H1 (cell line): ENCODE data around the gene LAMP1. TPM values are rescaled to one million over a fixed set of nuclear protein-coding genes. Genes with fewer than 3 reads are reported as not detected.

Experiments used
- CTCF ChIA-PET: fragments of 300-600 bp; sonication (Branson Sonifier 250); formaldehyde crosslinking; loops from one replicate; lab custom pipeline; 2021; ENCODE audit not compliant: partially characterized antibody; lab: Charles Lee
- POLR2A ChIA-PET: fragments of 300-600 bp; sonication (Branson Sonifier 250); formaldehyde crosslinking; loops from one replicate; lab custom pipeline; 2021; ENCODE audit warnings: inconsistent platforms; ENCODE audit not compliant: partially characterized antibody; lab: Charles Lee
- DNase-seq, 2 experiments: peaks; one replicate each; pipeline versions ENCODE4 v3.0.0 to v3.0.0-alpha.2; 2010 to 2022; ENCODE audit warnings: low spot score in 2 of 2, low read depth in 1 of 2, mixed read lengths in 1 of 2
- FAIRE-seq: peaks from 2 replicates; lab custom pipeline; 2011; peaks lifted over from hg19 to GRCh38; lab: Jason Lieb, UNC
- H2AFZ ChIP-seq: 2 replicates; pipeline ENCODE4 v1.8.1; 2012; ENCODE audit warnings: low read length, inconsistent platforms
- H2AK5ac ChIP-seq: 2 replicates; pipeline ENCODE4 v1.6.1; 2013; ENCODE audit warnings: low read depth, low read length
- H2BK120ac ChIP-seq: replicated peaks from 2 replicates; pipeline ENCODE3; 2013; ENCODE audit warnings: low read depth, low read length, inconsistent platforms
- H2BK12ac ChIP-seq: 2 replicates; pipeline ENCODE4 v1.6.1; 2013; ENCODE audit warnings: low read depth, low read length
- H2BK15ac ChIP-seq: 2 replicates; pipeline ENCODE4 v1.6.1; 2013; ENCODE audit warnings: low read length
- H2BK20ac ChIP-seq: 2 replicates; pipeline ENCODE4 v1.6.1; 2013; ENCODE audit warnings: low read length
- H2BK5ac ChIP-seq: 2 replicates; pipeline ENCODE4 v1.6.1; 2013; ENCODE audit warnings: low read depth, low read length
- H3K14ac ChIP-seq: 2 replicates; pipeline ENCODE4 v1.6.1; 2013; ENCODE audit warnings: inconsistent platforms; ENCODE audit not compliant: insufficient read length
- H3K18ac ChIP-seq: 2 replicates; pipeline ENCODE4 v1.6.1; 2013; ENCODE audit warnings: low read length; ENCODE audit errors: extremely low read depth
- H3K23ac ChIP-seq: 2 replicates; pipeline ENCODE4 v1.6.1; 2013; ENCODE audit warnings: inconsistent platforms; ENCODE audit not compliant: insufficient read length
- H3K23me2 ChIP-seq: 2 replicates; pipeline ENCODE4 v1.6.1; 2013; ENCODE audit warnings: low read depth, low read length
- H3K27ac ChIP-seq: 2 replicates; pipeline ENCODE4 v1.6.1; 2011; ENCODE audit warnings: low read depth, low read length, inconsistent platforms
- H3K27me3 ChIP-seq, 4 experiments: replicated peaks in 1 of 4; 1 replicate in 1 of 4; 2 replicates in 3 of 4; pipeline versions ENCODE4 v1.6.1 to v1.8.1; 2011 to 2013; ENCODE audit warnings: low read length in 3 of 4, mild to moderate bottlenecking in 3 of 4, inconsistent platforms in 2 of 4, mixed read lengths in 2 of 4, moderate library complexity in 1 of 4; ENCODE audit not compliant: control insufficient read depth in 3 of 4, insufficient read depth in 3 of 4; ENCODE audit errors: extremely low read depth in 1 of 4
- H3K36me3 ChIP-seq, 4 experiments: 2 replicates each; pipeline versions ENCODE4 v1.6.1 to v1.8.1; 2011 to 2013; ENCODE audit warnings: mild to moderate bottlenecking in 4 of 4, low read length in 3 of 4, moderate library complexity in 2 of 4, control low read depth in 1 of 4, inconsistent platforms in 1 of 4; ENCODE audit not compliant: insufficient read depth in 4 of 4, control insufficient read depth in 2 of 4
- H3K4ac ChIP-seq: replicated peaks from 2 replicates; pipeline ENCODE3; 2013; ENCODE audit warnings: low read length, low read depth, mixed read lengths, inconsistent platforms; ENCODE audit not compliant: insufficient read length
- H3K4me1 ChIP-seq, 4 experiments: replicated peaks in 1 of 4; 1 replicate in 1 of 4; 2 replicates in 3 of 4; pipeline versions ENCODE4 v1.6.1 to v1.8.1; 2011 to 2013; ENCODE audit warnings: low read length in 3 of 4, inconsistent platforms in 2 of 4, mixed read lengths in 1 of 4; ENCODE audit not compliant: insufficient read depth in 4 of 4, control insufficient read depth in 3 of 4
- H3K4me2 ChIP-seq, 2 experiments: 2 replicates each; pipeline versions ENCODE4 v1.6.1 to v1.8.1; 2011 to 2013; ENCODE audit warnings: low read depth in 2 of 2, low read length in 2 of 2, control low read depth in 1 of 2, inconsistent platforms in 1 of 2, mild to moderate bottlenecking in 1 of 2; ENCODE audit not compliant: insufficient read depth in 1 of 2
- H3K4me3 ChIP-seq, 4 experiments: fragments of 200-600, 300-600 bp in 1 of 4; sonication (generic), shearing (Covaris generic), sonication (Bioruptor Twin) in 1 of 4; 2 replicates each; pipeline versions ENCODE4 v1.5.1 to v1.8.1; 2011 to 2016; ENCODE audit warnings: low read length in 4 of 4, low read depth in 3 of 4, control low read depth in 2 of 4, inconsistent platforms in 2 of 4, mild to moderate bottlenecking in 2 of 4, mixed read lengths in 1 of 4, moderate library complexity in 1 of 4; ENCODE audit not compliant: insufficient read depth in 2 of 4; ENCODE audit errors: extremely low read depth in 1 of 4
- H3K56ac ChIP-seq: replicated peaks from 2 replicates; pipeline ENCODE3; 2013; ENCODE audit warnings: low read depth, mild to moderate bottlenecking, mixed read lengths, low read length, inconsistent platforms; ENCODE audit not compliant: insufficient read length
- H3K79me1 ChIP-seq: 2 replicates; pipeline ENCODE4 v1.6.1; 2013; ENCODE audit warnings: low read depth, low read length, control low read depth
- H3K79me2 ChIP-seq, 2 experiments: 2 replicates each; pipeline versions ENCODE4 v1.6.1 to v1.8.1; 2012 to 2013; ENCODE audit warnings: low read length in 2 of 2, mild to moderate bottlenecking in 2 of 2, inconsistent platforms in 1 of 2; ENCODE audit not compliant: insufficient read depth in 2 of 2, control insufficient read depth in 1 of 2
- H3K9ac ChIP-seq, 4 experiments: replicated peaks in 1 of 4; 1 replicate in 1 of 4; 2 replicates in 3 of 4; pipeline versions ENCODE4 v1.6.1 to v1.8.1; 2011 to 2013; ENCODE audit warnings: low read depth in 3 of 4, low read length in 3 of 4, control low read depth in 2 of 4, mild to moderate bottlenecking in 2 of 4, moderate library complexity in 2 of 4, inconsistent platforms in 1 of 4; ENCODE audit errors: extremely low read depth in 1 of 4
- H3K9me3 ChIP-seq, 2 experiments: 2 replicates each; pipeline versions ENCODE4 v1.6.1 to v1.8.1; 2012 to 2013; ENCODE audit warnings: mild to moderate bottlenecking in 2 of 2, moderate library complexity in 2 of 2, control low read depth in 1 of 2, inconsistent platforms in 1 of 2, low read depth in 1 of 2, low read length in 1 of 2, mixed read lengths in 1 of 2; ENCODE audit not compliant: insufficient read depth in 2 of 2
- H4K20me1 ChIP-seq, 2 experiments: replicated peaks in 1 of 2; 2 replicates each; pipeline versions ENCODE3 to v1.8.1; 2011 to 2013; ENCODE audit warnings: inconsistent platforms in 2 of 2, low read length in 2 of 2, mild to moderate bottlenecking in 1 of 2; ENCODE audit not compliant: insufficient read depth in 2 of 2, control insufficient read depth in 1 of 2
- H4K5ac ChIP-seq: 2 replicates; pipeline ENCODE4 v1.6.1; 2013; ENCODE audit warnings: low read length, low read depth, mixed read lengths, inconsistent platforms; ENCODE audit not compliant: insufficient read length
- H4K8ac ChIP-seq: 2 replicates; pipeline ENCODE4 v1.8.0; 2013; ENCODE audit warnings: mild to moderate bottlenecking, moderate library complexity, low read length, inconsistent platforms; ENCODE audit not compliant: insufficient read depth; ENCODE audit errors: extremely low read depth
- H4K91ac ChIP-seq: replicated peaks from 2 replicates; pipeline ENCODE3; 2013; ENCODE audit warnings: low read length, mixed read lengths, inconsistent platforms; ENCODE audit not compliant: insufficient read length
- ASH2L ChIP-seq: fragments of 200-600, 300-600 bp; sonication (generic); IDR thresholded peaks from one replicate; pipeline ENCODE4 v1.7.1; 2017; ENCODE audit warnings: low read length
- ATF3 ChIP-seq: IDR thresholded peaks from 2 replicates; pipeline ENCODE4 v1.6.1; 2011; ENCODE audit warnings: low read depth, mild to moderate bottlenecking, low read length; ENCODE audit not compliant: insufficient read depth
- BACH1 ChIP-seq: IDR thresholded peaks from 2 replicates; pipeline ENCODE4 v1.6.1; 2012; ENCODE audit warnings: low read length, improper control_type of control experiment
- E2F6 ChIP-seq: IDR thresholded peaks from 2 replicates; pipeline ENCODE4 v1.6.1; 2012; ENCODE audit warnings: inconsistent platforms
- EP300 ChIP-seq, 2 experiments: IDR thresholded peaks; 1 replicate in 1 of 2; 2 replicates in 1 of 2; pipeline ENCODE4 v1.6.1; 2011 to 2012; ENCODE audit warnings: low read depth in 2 of 2, low read length in 2 of 2, mild to moderate bottlenecking in 2 of 2, borderline replicate concordance in 1 of 2, inconsistent platforms in 1 of 2, moderate library complexity in 1 of 2
- HDAC6 ChIP-seq: IDR thresholded peaks from one replicate; pipeline ENCODE4 v1.7.1; 2012; ENCODE audit warnings: low read depth, mild to moderate bottlenecking, inconsistent platforms, low read length, moderate library complexity
- JUND ChIP-seq: IDR thresholded peaks from 2 replicates; pipeline ENCODE4 v1.6.1; 2011; ENCODE audit warnings: mild to moderate bottlenecking, improper control_type of control experiment, low read length
- PHF8 ChIP-seq: fragments of 200-600 bp; sonication (generic); conservative IDR thresholded peaks from 2 replicates; pipeline ENCODE4 v1.7.1; 2012; ENCODE audit warnings: low read depth, mild to moderate bottlenecking, inconsistent platforms, low read length, moderate library complexity
- RBBP5 ChIP-seq: IDR thresholded peaks from 2 replicates; pipeline ENCODE4 v1.7.1; 2012; ENCODE audit warnings: low read depth, mild to moderate bottlenecking, inconsistent platforms, low read length, moderate library complexity, borderline replicate concordance
- SAP30 ChIP-seq: fragments of 300-600 bp; sonication (generic); IDR thresholded peaks from 2 replicates; pipeline ENCODE4 v1.7.1; 2012; ENCODE audit warnings: low read length, moderate library complexity, mild to moderate bottlenecking, inconsistent platforms; ENCODE audit not compliant: insufficient read depth, insufficient replicate concordance
- SP2 ChIP-seq: IDR thresholded peaks from 2 replicates; pipeline ENCODE4 v1.6.1; 2012; ENCODE audit warnings: mild to moderate bottlenecking, low read length, inconsistent platforms
- SP4 ChIP-seq: IDR thresholded peaks from 2 replicates; pipeline ENCODE4 v1.6.1; 2012; ENCODE audit warnings: low read length, inconsistent platforms
- SUZ12 ChIP-seq: fragments of 200-600 bp; sonication (generic); IDR thresholded peaks from 2 replicates; pipeline ENCODE4 v1.6.1; 2012; ENCODE audit warnings: mild to moderate bottlenecking, inconsistent platforms, low read length, moderate library complexity, mixed read lengths
- WGBS, 2 experiments: shearing (Covaris generic) in 1 of 2; methylation state at CpG; one replicate each; pipeline versions ENCODE4 v1.1.6 to v1.1.7; 2013 to 2015; ENCODE audit warnings: low lambda C conversion rate in 2 of 2, mixed read lengths in 2 of 2, inconsistent platforms in 1 of 2, low coverage in 1 of 2, missing lambda C conversion rate in 1 of 2; ENCODE audit not compliant: insufficient replicate concordance in 2 of 2, insufficient coverage in 1 of 2, insufficient read length in 1 of 2; ENCODE audit errors: extremely low coverage in 1 of 2, missing lambda C conversion rate in 1 of 2; 5-methylcytosine and 5-hydroxymethylcytosine counted together
- polyA plus RNA-seq, 7 experiments: library from polyadenylated mRNA; depleted of rRNA in 3 of 7; stranded (reverse) in 5 of 7; unstranded in 2 of 7; fragments of >200 nt in 5 of 7; fragments of 200-250 nt in 2 of 7; gene quantifications; 1 replicate in 5 of 7; 2 replicates in 1 of 7; 4 replicates in 1 of 7; pipeline versions ENCODE4 v1.2.1 to v1.2.3, GENCODE V29; 2011 to 2013; ENCODE audit warnings: missing spikeins in 2 of 7, mixed read lengths in 2 of 7
- total RNA-seq: library from RNA; stranded (reverse); fragmentation: NEBNext Ultra II Directional; extraction: Animal tissue kit (Norgen Biotek cat#: 25700); gene quantifications from 2 replicates; pipeline ENCODE4 v1.2.1, GENCODE V29; 2021

LAMP1 gene
- total and polyA plus RNA-seq, 2 of the 8 experiments (the other 6 are each of a cell fraction or from before 2014, with no cell fraction given), result 97.6 to 140 TPM

- no peak for DNase-seq
Measured at GRCh38 chr13:113280126-113280525, 16.9 kb upstream of the LAMP1 start.

More at GRCh38 chr13:113280126-113280525, 16.9 kb upstream of the LAMP1 start:
- H3K27ac ChIP-seq, result no peak overlapping the region
- H3K79me1 ChIP-seq, result no peaks in the 10 kb centered on the region
- H3K4me3 ChIP-seq, result no peak overlapping the region
- no peak overlapping the region for H3K9ac ChIP-seq
- H3K56ac ChIP-seq, result no peak overlapping the region
- no peak overlapping the region for H2BK12ac ChIP-seq
- FAIRE-seq, result no peak
- H3K23ac ChIP-seq, result no peak overlapping the region
- H3K14ac ChIP-seq, result no peak overlapping the region
- no peaks in the 10 kb centered on the region for H4K20me1 ChIP-seq
- WGBS, 2 experiments, result 86% methylated on average over 6 of the region's 6 CpGs; no CpG with 5 or more reads in 1 of the 2 experiments
- no peak overlapping the region for H4K91ac ChIP-seq
- H4K5ac ChIP-seq, result no peak overlapping the region
- no peak overlapping the region for H2BK5ac ChIP-seq
- H2AFZ ChIP-seq, result no peak overlapping the region
- no peak overlapping the region for H2AK5ac ChIP-seq
- ChIA-PET CTCF (interaction anchor here (0.6 to 1.0 kb wide), 2 partner anchors 10 to 19 kb away, joined by 3 to 4 read pairs; no protein-coding TSS in a partner anchor), POLR2A (interaction anchor here (0.6 kb wide), 1 partner anchor 43 kb away, joined by 4 read pairs; no protein-coding TSS in a partner anchor)
- H3K4ac ChIP-seq, result no peak overlapping the region
- no peak overlapping the region for H2BK15ac ChIP-seq
- H3K23me2 ChIP-seq, result no peaks in the 10 kb centered on the region
- no peak overlapping the region for H3K18ac ChIP-seq
- H3K9me3 ChIP-seq, result peaks cover 0 to 9% of the 10 kb centered on the region in 2 experiments; a peak in 1 of 4 replicates
- peaks cover 0 to 5% (median 0%) of the 10 kb centered on the region in 4 experiments; a peak in 4 of 7 replicates for H3K27me3 ChIP-seq
- H3K4me2 ChIP-seq, result no peak overlapping the region
- H2BK120ac ChIP-seq, result no peak overlapping the region
- no peak overlapping the region; the same call in 1 of the 2 replicates for H2BK20ac ChIP-seq
- TF ChIP-seq SP4 (no peak), HDAC6 (no peak), PHF8 (no peak), JUND (no peak), BACH1 (no peak), SP2 (no peak), ATF3 (no peak), SAP30 (no peak), E2F6 (no peak), EP300 (IDR thresholded peaks at IDR 0.05; ENCODE audit: borderline replicate concordance in 1 of 2, low read depth in 2 of 2, low read length in 2 of 2) (no peak), SUZ12 (no peak), ASH2L (no peak), RBBP5 (no peak)
- TF ChIP-seq, all 59 proteins: peak for 0
- Histone ChIP-seq H3K4me1 (no peaks in the 10 kb centered on the region), H4K8ac (no peak overlapping the region), H3K36me3 (no peaks in the 10 kb centered on the region), H3K79me2 (no peaks in the 10 kb centered on the region)
